Retina (tissue), 1 donor: Measurements from ENCODE around the gene MRPL30.
"Not testable (repeated sequence)": the region's sequence is repeated elsewhere in the genome, so short reads cannot be mapped to it uniquely, and the experiment has no call there.

Experiments
- DNase-seq: peaks from one replicate; pipeline ENCODE4 v3.0.0-alpha.2; 2016

The MRPL30 gene

DNA sequence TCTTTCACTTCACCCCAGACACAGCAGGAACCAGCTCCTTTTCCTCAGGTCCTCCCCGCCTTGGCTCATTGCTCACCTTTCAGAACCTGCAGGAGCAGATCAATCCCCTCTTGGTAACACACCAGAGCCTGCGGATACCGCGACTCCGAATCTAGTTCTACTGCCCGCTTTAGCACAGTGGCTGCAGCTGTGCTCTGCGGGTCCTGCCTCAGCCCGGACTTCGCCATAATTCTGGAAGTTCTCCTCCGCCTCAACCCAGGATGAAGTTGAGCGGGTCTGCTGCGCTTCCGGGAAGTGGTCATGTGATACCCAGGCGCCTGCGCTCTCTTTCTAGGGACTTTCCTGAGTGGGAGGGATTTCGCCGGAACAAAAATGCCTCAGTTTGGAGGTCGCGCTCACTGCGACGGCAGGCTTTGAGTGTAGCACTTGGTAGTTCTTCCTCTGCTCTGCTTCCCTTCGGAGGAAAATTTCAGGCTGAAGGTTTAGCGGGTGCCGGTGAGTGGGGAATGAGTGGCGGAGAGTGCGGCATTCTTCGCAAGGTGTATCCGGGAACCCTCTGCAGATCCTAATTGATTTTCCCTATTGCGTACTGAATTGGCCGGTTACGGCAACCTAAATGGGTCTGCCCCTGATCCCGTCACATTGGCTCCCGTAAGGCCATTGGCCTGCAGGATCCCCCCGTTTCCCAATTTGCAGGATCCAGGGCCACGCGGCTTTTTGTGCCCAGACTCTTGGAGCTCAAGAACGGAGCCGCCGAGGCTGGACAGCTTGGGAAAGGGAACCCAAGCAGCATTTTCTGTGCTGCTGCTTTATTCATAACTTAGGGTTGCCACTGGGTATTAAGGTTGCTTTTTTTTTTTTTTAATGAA lies at the start of gene MRPL30, which contains the start of gene MITD1:
Gene MRPL30, plus strand, starts transcription at position 430 of the 869 bp plus-strand sequence. CDS start 5,020 bp downstream, outside the sequence.
Gene MITD1, minus strand, starts transcription at position 304 of the 869 bp plus-strand sequence. Its CDS starts 77 bp downstream, at position 227.
- DNase-seq = peak; percentile 94

DNA sequence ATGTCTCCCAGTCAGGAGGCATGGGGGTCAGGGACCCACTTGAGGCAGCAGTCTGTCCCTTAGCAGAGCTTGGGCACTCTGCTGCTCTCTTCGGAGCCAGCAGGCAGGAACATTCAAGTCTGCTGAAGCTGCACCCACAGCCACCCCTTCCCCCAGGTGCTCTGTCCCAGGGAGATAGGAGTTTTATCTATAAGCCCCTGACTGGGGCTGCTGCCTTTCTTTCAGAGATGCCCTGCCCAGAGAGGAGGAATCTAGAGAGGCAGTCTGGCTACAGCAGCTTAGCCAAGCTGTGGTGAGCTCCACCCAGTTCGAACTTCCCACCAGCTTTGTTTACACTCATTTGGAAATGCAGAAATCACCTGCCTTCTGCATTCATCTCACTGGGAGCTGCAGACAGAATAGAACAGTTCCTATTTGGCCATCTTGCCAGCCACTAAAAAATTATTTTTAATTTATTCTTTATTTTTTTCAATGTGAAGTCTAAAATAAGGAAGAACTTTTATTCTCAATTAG lies 45.9 kb upstream of the MRPL30 start:
- not testable (repeated sequence) for DNase-seq

DNA sequence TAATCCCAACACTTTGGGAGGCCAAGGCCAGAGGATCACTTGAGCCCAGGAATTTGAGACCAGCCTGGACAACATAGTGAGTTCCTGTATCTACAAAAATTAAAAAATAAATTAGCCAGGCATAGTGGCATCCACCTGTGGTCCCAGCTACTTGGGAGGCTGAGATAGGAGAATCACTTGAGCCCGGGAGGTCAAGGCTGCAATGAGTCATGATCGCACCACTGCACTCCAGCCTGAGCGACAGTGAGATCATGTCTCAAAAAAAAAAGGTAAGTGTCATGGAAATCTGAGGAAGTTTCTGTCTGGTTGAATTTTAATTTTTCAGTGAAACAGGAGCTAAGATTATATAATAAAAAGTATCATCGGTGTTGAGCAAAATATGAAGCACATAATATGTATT lies 42.0 kb upstream of the MRPL30 start:
- DNase-seq = no peak

DNA sequence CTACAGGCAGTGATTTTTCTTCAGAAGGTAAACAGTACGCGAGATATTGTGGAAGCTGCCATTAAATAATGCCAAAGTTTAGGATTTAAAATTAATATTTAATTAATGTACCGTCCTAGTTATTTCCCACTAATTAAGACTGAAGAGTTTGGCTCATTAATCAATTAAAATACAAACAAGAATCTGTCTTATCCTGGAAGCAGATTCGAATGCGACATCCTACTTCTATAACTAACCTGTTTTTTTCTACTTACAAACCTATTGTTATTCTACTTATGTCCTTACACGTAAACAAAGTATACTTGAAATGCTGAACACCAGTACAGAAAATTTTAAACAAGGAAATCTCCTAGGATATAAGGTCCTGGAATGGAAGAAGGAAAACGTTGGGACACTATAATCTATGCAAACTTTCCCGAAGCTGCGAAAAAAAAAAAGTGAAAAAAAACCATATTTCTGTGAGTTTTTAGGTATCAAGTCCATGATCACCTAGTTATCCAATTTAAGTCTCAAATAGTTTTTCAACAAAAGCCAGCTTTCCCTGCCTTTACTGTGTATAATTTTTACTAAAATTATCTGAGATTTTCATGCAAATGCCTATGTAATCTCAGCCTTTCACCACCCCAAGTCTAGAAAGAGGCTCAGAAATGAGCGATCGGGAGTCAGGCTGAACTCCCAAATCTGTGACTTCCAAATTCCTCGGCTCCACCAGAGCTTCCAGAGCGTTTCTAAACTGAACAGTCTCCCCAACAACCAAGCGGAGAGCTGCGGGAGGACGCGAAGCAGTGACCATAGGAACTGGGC lies 40.7 kb upstream of the MRPL30 start:
- no peak for DNase-seq

DNA sequence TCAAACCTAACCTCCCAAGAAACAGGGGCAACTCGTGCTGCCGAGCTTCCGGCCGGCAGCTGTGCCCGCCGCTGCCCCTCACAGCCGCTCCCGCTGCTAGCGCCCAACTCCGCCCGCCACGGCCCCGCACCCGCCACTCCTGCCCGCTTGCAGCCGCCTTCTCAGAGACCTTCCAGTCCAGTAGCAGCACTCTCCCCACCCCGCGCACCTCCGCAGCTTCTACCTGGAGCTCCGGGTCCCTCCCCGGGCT lies 40.2 kb upstream of the MRPL30 start:
- DNase-seq = no peak

DNA sequence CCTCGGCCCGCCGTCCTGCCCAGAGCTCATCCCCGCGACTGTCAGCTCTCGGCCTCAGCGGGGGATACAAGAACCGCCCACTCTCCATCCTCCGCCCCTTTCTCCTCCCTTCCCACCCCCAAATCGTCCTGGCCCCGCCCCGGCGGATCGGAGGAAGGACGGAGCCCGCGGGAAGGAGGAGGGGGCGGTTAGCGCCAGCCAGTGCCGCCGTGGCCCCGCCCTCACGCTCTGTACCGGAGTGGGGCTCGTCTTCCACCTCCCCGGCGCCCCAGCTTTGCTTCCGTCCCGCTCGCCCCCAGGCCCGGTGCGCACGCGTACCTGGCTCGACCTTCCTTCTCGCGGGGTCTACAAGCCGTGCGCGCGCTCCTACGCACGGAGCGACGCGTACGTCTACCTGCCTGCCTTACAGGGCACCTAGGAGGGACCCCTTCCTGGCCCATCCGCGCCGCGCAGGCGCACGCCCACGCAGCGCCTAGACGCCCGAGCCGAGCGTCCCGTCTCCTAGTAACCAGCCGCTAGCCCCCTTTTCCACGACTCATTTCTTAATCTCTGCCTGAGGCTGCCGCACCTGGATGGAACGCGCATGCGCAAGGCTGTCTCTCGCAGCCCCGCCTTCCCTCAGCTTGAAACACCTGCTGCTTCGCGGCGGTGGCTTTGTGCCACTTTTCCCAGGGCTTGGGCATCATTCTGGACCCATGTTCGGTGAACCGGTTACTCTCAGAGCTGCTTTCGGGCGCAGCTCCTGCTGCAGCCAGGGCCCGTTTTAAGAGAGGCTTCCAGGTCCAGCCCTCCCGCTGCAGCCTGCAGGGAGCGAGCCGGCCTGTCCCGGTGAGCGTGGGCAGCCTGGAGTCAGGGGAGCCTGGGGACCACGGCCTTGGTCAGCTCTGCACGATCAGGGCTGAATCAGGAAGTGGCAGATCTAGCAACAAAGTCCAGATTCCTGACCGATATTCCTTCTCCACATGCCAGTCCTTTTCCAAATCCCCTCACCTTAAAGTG lies 39.6 kb upstream of the MRPL30 start, which contains the start of gene C2orf15:
Gene C2orf15, plus strand, starts transcription at position 598 of the 999 bp plus-strand sequence. CDS start 8,852 bp downstream, outside the sequence.
- DNase-seq = peak; percentile 95

DNA sequence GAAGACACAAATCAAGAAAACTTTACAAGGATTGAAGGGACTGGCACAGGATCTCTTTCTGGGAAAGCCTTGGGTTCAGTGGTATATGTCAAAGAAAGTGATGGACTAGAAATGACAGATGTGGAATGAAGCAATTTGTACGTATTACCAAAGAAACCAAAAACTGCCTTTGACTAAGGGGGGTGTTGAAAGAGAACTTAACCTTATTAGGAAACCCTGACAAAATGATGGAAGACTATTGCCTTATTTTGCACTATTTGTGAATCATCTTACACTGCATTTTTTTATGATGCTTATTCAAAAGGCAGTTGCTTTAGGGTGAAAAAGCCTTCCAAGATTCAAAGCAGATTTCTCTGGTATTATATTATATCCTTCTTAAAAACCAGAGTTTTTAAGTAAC lies 30.3 kb upstream of the MRPL30 start:
- DNase-seq = no peak

DNA sequence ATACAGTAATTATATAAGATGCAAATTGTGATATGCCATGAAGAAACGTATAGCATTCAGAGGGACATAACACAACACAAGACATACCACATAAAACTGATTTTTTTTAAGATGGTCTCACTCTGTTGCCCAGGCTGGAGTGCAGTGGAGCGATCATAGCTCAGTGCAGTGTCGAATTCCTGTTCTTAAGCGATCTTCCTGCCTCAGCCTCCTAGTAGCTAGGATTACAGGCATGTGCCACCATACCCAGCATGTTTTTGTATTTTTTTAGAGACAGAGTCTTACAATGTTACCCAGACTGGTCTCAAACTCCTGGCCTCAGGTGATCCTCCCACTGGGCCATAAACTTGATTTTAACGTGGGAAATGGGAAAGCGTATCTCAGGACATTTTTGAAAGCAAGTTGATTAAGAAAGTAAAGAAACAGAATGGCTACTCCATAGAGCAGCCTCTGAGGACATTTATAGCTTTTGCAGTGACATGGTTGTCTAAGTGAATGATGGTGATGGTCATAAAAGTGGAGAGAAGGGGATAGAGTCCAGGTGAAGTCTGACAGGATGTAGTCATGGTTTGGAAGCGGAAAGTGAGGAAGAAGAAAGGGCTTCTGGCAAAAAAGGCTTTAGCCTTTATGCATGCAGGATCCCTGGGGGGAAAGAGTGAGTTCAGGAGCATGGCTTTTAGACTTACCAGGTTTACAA lies 28.6 kb upstream of the MRPL30 start:
- no peak for DNase-seq

DNA sequence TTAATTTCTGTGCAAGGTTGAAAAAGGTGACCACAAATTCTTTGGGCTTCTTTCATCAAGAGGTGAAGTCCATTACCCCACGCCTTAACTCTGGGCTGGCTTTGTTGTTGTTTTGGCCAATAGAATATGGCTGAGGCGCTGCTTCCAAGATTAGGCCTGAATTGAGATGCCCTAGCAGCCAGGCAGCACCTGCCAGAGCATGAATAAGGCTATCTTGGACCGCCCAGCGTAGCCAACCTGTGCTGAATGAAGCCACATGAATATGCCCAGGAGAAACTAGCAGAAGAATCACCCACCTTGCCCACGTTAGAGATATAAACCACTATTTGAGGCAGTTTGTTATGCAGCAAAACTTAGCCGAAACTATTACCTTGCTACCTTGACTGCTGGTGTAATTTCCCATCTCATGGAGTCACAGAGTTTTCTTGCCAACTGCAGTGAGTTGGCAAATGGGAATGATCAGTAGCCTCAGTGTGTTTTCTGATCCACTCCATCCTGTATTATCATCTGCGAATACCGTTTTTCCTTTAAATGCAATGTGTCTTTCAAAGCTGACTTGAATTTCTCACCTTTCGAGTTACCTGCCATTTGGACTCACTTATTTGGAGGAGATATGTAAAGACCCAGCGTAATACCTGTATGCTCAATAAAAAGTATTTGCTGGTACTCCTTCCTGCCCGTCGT lies 26.9 kb upstream of the MRPL30 start:
- peak; percentile 1 for DNase-seq

DNA sequence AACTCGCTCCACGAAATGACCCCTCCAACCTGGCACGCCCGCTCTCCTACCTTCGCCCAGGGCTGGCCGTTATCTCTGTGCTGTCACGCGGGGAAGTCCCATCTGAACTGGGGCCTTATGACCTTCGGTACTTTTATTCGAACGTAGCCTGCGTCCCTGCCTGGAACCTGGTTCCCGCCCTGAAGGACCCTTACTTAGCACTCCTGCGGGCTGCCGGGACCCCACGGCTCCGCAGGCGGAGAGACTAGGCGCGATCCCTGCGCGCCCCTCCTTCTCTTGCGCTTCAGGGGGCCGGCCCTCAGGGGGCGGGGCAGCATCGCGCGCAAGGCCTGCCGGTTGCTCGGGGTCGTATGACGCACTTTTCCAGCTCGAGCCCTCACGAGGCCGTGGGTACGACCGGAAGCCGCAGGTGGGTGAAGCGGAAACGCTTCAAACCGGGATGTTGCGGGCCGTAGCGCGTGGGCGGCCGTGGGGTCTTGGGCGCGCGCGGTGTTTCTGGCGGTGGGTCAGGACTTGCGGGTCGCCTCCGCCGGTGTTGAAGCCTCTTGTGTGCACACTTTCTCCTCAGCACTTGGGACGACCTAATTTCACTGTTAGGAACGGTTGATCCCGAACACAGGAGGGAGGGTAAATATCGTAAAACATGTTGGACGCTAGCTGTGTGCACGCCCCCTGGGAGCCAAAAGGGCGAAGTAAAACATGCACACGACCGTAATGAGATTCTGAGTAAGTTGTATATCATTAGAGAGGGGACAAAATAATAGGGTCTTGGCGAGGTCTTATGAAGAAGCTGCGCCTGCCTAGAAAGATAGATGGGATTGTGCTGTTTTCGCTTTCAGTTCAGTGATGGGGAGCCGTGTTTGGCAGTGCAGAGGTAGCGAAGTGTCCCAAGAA lies 26.1 kb upstream of the MRPL30 start, which contains the start of the genes LIPT1 and TSGA10:
Gene LIPT1, plus strand, starts transcription at position 325 of the 894 bp plus-strand sequence. CDS start 6,991 bp downstream, outside the sequence.
Gene TSGA10, minus strand, starts transcription at position 300 of the 894 bp plus-strand sequence. CDS start 45,503 bp downstream, outside the sequence.
- peak; percentile 95 for DNase-seq

DNA sequence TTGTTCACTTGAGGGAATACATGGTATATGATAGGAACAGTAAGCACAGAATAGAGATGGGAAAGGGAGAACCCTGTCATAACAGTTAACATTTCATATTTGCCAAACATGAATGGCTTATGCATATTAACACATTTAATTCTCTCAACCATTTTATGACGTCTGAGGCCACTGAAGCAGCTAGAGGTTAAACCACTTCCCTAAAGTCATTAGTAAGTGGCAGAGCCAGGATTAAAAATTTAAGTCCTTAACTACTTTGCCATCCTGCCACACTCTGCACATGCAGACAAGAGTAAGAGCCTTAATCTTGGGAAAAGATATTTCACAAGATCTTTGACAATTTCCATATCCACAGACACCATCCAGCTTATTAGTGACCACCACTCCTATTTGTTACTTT lies 24.1 kb upstream of the MRPL30 start:
- no peak for DNase-seq

DNA sequence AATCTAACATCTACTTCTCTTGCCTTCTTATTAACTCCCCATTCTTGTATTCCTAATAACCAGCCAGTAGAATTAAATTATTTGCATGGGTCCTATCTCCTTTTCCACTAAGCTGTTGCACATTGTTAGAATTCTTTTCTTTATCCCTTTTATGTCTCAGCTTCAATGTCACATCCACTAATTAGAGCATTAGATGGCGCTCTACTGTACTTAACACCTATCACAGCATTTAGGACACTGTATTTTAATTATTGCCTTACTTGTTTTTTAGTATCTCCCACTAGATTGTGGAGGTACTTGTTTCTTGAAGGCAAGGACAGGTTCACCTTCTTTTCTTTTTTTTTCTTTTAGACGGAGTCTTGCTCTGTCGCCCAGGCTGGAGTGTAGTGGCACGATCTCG lies 22.4 kb upstream of the MRPL30 start:
- no peak for DNase-seq

DNA sequence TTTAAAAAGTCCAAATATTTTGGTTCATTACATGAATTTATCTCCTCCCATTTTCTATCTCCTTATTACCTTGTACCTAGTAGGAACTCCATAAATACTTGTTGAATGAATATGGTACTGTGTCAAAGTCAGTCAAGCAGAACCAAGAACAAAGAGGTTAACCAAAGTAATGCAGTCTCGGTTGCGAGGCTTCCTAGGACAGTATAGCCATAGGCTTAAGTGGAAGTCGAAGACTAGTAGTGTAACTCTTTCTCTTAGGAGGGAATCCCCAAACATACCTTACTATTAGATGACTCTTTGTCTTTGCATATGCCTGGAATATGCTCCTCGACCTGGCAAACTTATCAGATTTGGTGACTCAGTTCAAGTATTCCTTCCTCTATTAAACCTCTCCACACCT lies 21.4 kb upstream of the MRPL30 start:
- no peak for DNase-seq

DNA sequence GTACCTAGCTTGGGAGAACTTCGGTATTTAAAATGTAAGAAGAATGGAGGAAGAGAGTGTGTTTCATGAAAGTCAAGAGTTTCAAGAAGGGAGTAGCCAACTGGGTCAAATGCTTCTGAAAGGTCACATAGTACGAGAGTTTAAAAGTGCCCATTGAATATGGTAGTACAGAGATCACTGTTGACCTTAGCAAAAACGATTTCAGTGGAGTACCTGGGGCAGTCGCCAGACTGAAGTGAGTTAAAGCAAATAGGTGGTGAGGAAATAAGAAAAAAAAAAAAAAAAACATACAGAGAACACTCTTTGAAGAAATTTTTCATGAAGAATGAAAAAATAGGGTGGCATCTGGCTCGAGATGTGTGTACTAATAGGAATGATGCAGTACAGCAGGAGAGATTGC lies 14.8 kb upstream of the MRPL30 start:
- no peak for DNase-seq

DNA sequence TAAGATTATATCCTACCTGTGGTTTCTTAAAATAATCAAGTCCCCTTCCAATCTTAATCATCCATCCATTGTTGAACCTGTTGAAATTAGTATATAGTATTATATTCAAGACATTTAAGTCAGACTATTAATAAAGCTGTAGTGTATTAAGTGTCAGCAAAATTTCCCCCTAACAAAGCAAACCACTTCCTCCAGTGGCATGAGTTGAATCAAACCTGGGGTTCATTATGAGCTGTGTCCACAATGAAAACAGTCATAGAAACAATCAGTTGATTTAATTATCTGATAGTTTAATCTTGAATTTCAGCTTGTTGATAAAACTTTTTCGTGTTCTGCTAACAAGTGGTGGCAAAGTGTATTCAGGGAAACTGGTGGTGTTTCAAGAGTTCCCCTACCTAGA lies 11.4 kb upstream of the MRPL30 start:
- DNase-seq = no peak

DNA sequence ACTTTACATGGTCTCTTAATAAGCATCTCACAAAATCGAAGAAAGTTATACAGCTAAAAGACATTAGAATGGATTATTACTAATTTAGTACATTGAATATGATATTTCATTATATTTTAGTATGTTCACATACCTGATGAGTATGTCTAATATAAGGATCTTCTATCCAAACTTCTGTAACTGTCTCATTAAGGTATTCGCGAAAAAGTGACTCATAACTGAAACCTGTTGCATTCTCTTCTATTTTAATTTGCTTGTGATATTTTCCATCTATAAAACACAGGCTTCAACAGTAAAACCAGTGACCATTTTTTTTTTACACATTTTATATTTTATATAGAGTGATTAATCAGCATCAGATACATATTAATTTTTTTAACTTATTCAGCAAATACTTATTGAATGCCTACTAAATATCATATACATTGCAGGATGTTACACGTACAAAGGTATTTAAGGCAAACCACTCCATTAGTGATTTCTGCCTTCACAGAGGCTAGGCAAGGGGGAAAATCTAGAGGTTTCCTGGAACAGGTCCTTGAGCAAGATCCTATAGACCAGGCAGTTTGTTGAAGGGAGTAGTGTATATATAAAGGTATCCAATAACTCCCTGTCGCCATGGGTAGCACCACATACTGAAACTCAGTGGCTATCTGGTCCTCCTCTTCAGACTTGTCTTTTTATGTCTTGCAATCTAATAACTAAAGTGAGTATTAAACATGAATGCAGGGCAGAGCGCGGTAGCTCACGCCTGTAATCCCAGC lies 9.4 kb upstream of the MRPL30 start:
- DNase-seq = no peak

DNA sequence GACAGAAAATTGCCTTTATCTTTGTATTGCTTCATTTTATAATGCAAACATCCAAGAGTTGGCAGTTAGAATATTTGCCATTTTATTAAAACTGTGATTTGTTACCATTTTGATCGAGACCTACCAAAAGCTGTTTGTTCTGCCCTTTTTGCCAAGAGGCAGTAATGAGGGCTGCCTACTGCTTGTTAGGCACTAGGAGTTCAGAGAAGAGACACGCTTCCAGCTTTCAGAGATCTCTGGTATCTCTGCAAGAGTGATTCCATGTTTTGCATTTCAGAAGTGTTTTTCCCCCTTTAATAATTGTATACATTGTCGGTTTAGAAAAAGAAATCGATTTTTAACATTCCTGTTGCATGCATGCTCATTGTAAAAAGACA lies 628 bp downstream of the MRPL30 start:
- DNase-seq = no peak

DNA sequence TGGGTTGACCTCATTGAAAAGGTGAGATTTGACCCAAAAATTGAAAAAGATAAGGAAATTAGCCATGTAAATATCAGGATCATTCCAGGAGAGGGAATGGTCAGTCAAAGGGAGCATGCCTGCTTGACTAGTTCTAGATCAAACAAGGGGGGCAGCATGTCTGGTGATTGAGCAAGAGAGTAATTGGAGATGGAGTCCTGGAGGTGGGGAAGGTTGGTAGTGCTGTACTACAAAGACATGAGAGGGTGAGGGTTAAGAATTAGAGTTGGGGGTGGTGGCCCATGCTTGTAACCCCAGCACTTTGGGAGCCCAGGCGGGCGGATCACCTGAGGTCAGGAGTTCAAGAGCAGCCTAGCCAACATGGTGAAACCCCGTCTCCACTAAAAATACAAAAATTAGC lies 2.0 kb downstream of the MRPL30 start:
- no peak for DNase-seq

DNA sequence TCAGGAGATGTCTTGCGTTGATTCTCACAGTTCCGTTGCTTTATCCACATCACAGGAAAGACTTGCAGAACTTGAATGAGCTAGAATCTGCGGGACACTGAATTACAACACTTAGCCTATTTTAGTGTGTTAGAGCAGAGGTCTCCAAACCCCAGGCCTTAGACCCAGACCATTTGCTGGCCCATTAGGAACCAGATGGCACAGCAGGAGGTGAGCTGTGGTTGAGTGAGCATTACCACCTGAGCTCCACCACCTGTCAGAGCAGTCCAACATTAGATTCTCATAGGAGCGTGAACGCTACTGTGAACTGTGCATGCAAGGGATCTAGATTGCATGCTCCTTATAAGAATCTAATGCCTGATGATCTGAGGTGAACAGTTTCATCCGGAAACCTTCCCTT lies 3.8 kb downstream of the MRPL30 start:
- DNase-seq = no peak
